ENCODE data around the gene WFS1. TPM values are rescaled to one million over a fixed set of nuclear protein-coding genes. Genes with fewer than 3 reads are reported as not detected.

The WFS1 gene
- total RNA-seq, 2 experiments from 2014 or later = 1.3 to 1.7 TPM

GRCh38 chr4:6281436-6282313, 12.0 kb downstream of the WFS1 start:
- TF ChIP-seq CTCF (IDR thresholded peaks at IDR 0.05) = no peak
- ATAC-seq (ENCODE audit: poor library complexity) (no peak), DNase-seq (no peak)
- H3K27ac ChIP-seq (ENCODE audit: low read depth in 1 of 2, low read length in 2 of 2) = no peak overlapping the region
- H3K4me3 ChIP-seq (ENCODE audit: low read length) = no peak overlapping the region
- Mint-ChIP-seq H3K27me3 (no peaks in the 10 kb centered on the region), H3K9me3 (no peaks in the 10 kb centered on the region), H3K4me1 (ENCODE audit: low read depth) (peaks cover 12% of the 10 kb centered on the region), H3K4me3 (no peak overlapping the region), H3K36me3 (ENCODE audit: low read depth) (peaks cover 2% of the 10 kb centered on the region), H3K27ac (no peak overlapping the region)
- intact Hi-C loops (cut with DNase I, micrococcal nuclease) = no loop called here
- no peaks in the 10 kb centered on the region for H3K9me3 ChIP-seq (ENCODE audit: control insufficient read depth in 1 of 2, insufficient read depth in 1 of 2, low read length in 2 of 2)
- H3K4me1 ChIP-seq (ENCODE audit: insufficient read depth, low read length) = peaks cover 16% of the 10 kb centered on the region
- no peaks in the 10 kb centered on the region for H3K27me3 ChIP-seq (ENCODE audit: control insufficient read depth in 1 of 2, insufficient read depth in 2 of 2, low read length in 2 of 2)
- no peaks in the 10 kb centered on the region for H3K36me3 ChIP-seq (ENCODE audit: insufficient read depth, low read length)
- ChIA-PET CTCF (no interaction called here), POLR2A (no interaction called here)

- Histone ChIP-seq H3K4me1 (ENCODE audit: insufficient read depth, low read length) (peaks cover 16% of the 10 kb centered on the region), H3K27me3 (ENCODE audit: control insufficient read depth in 1 of 2, insufficient read depth in 2 of 2, low read length in 2 of 2) (no peaks in the 10 kb centered on the region), H3K36me3 (ENCODE audit: insufficient read depth, low read length) (no peaks in the 10 kb centered on the region), H3K9me3 (ENCODE audit: control insufficient read depth in 1 of 2, insufficient read depth in 1 of 2, low read length in 2 of 2) (no peaks in the 10 kb centered on the region), H3K27ac (ENCODE audit: low read depth in 1 of 2, low read length in 2 of 2) (no peak overlapping the region), H3K4me3 (ENCODE audit: low read length) (no peak overlapping the region)
- ChIA-PET CTCF (no interaction called here), POLR2A (no interaction called here)
- Mint-ChIP-seq H3K4me1 (ENCODE audit: low read depth) (peaks cover 12% of the 10 kb centered on the region), H3K27me3 (no peaks in the 10 kb centered on the region), H3K36me3 (ENCODE audit: low read depth) (peaks cover 4% of the 10 kb centered on the region), H3K9me3 (no peaks in the 10 kb centered on the region), H3K27ac (no peak overlapping the region), H3K4me3 (no peak overlapping the region)
- TF ChIP-seq CTCF (IDR thresholded peaks at IDR 0.05) = no peak
- DNase-seq (no peak), ATAC-seq (ENCODE audit: poor library complexity) (no peak)
- intact Hi-C loops (cut with DNase I, micrococcal nuclease) = no loop called here
Measured at GRCh38 chr4:6282314-6282771, 12.7 kb downstream of the WFS1 start.

GRCh38 chr4:6283282-6283681, 13.6 kb downstream of the WFS1 start:
- Mint-ChIP-seq H3K36me3 (ENCODE audit: low read depth) (peaks cover 4% of the 10 kb centered on the region), H3K4me1 (ENCODE audit: low read depth) (peaks cover 12% of the 10 kb centered on the region), H3K27ac (no peak overlapping the region), H3K9me3 (no peaks in the 10 kb centered on the region), H3K4me3 (no peak overlapping the region), H3K27me3 (no peaks in the 10 kb centered on the region)
- intact Hi-C loops (cut with DNase I, micrococcal nuclease) = no loop called here
- TF ChIP-seq CTCF (IDR thresholded peaks at IDR 0.05) = no peak
- H3K27ac ChIP-seq (ENCODE audit: low read depth in 1 of 2, low read length in 2 of 2) = no peak overlapping the region
- no peaks in the 10 kb centered on the region for H3K27me3 ChIP-seq (ENCODE audit: control insufficient read depth in 1 of 2, insufficient read depth in 2 of 2, low read length in 2 of 2)
- no peaks in the 10 kb centered on the region for H3K9me3 ChIP-seq (ENCODE audit: control insufficient read depth in 1 of 2, insufficient read depth in 1 of 2, low read length in 2 of 2)
- DNase-seq (no peak), ATAC-seq (ENCODE audit: poor library complexity) (no peak)
- H3K4me3 ChIP-seq (ENCODE audit: low read length) = no peak overlapping the region
- no peaks in the 10 kb centered on the region for H3K36me3 ChIP-seq (ENCODE audit: insufficient read depth, low read length)
- peaks cover 11% of the 10 kb centered on the region for H3K4me1 ChIP-seq (ENCODE audit: insufficient read depth, low read length)
- POLR2A ChIA-PET = no interaction called here
- CTCF ChIA-PET = no interaction called here
